Fibroblast of mammary gland (primary cell): ENCODE measurements around the gene MARCO.

Experiments
- DNase-seq: peaks from one replicate; pipeline ENCODE4 v3.0.0-alpha.2; 2010; ENCODE audit warnings: low read depth
- H3K4me3 ChIP-seq: 2 replicates; pipeline ENCODE4 v1.5.1; 2011; ENCODE audit warnings: low read depth, mild to moderate bottlenecking, low read length, moderate library complexity; ENCODE audit not compliant: control insufficient read depth
- CTCF ChIP-seq: conservative IDR thresholded peaks from 2 replicates; pipeline ENCODE4 v1.5.1; 2011; ENCODE audit warnings: low read depth, low read length, inconsistent platforms; ENCODE audit not compliant: control insufficient read depth, insufficient read depth

MARCO gene

GRCh38 chr2:118942031-118942430 lies at the start of gene MARCO:
TSS of gene MARCO (plus strand) at chr2:118942194. CDS start at chr2:118942301, 107 bp downstream.
- TF ChIP-seq CTCF, result no peak
- no peak within 1 kb of the TSS for H3K4me3 ChIP-seq
- DNase-seq, result no peak

- no peak overlapping the region for H3K4me3 ChIP-seq
- TF ChIP-seq CTCF, result no peak
- no peak for DNase-seq
These were observed 48.9 kb upstream of the MARCO start for GRCh38 chr2:118893100-118893499.

GRCh38 chr2:118902266-118903028 lies 39.5 kb upstream of the MARCO start:
- no peak for TF ChIP-seq CTCF
- no peak for DNase-seq
- H3K4me3 ChIP-seq, result no peak overlapping the region

GRCh38 chr2:118903029-118903351 lies 39.0 kb upstream of the MARCO start:
- H3K4me3 ChIP-seq, result no peak overlapping the region
- no peak for TF ChIP-seq CTCF
- no peak for DNase-seq

GRCh38 chr2:118903551-118904479 lies 38.2 kb upstream of the MARCO start:
- no peak overlapping the region for H3K4me3 ChIP-seq
- DNase-seq, result no peak
- no peak for TF ChIP-seq CTCF

- H3K4me3 ChIP-seq, result no peak overlapping the region
- no peak for TF ChIP-seq CTCF
- DNase-seq, result no peak
These were observed 36.8 kb upstream of the MARCO start for GRCh38 chr2:118905206-118905605.
